Activated CD4-positive, alpha-beta T cell treated with anti-CD3 and anti-CD28 coated beads for 1 hour (primary cell): ENCODE data around the gene TYMP.

Experiments
- DNase-seq: peaks from one replicate; pipeline ENCODE4 v3.0.0-alpha.2; 2020

The TYMP gene

GRCh38 chr22:50504369-50505211 lies 25.2 kb downstream of the TYMP start:
- no peak for DNase-seq

GRCh38 chr22:50503475-50504145 lies 26.2 kb downstream of the TYMP start:
- DNase-seq: no peak

- no peak for DNase-seq
Observed at GRCh38 chr22:50502628-50503474, 27.0 kb downstream of the TYMP start.

GRCh38 chr22:50502096-50502495 lies 27.7 kb downstream of the TYMP start:
- DNase-seq: no peak

GRCh38 chr22:50500452-50500851 lies 29.4 kb downstream of the TYMP start:
- no peak for DNase-seq

GRCh38 chr22:50498322-50498890 lies 31.4 kb downstream of the TYMP start:
- DNase-seq: peak; percentile 54

GRCh38 chr22:50497093-50497492 lies 32.7 kb downstream of the TYMP start:
- no peak for DNase-seq

GRCh38 chr22:50490531-50491308 lies 39.1 kb downstream of the TYMP start:
- no peak for DNase-seq

- no peak for DNase-seq
Observed at GRCh38 chr22:50489363-50490243, 40.2 kb downstream of the TYMP start.

GRCh38 chr22:50488886-50489285 lies 40.9 kb downstream of the TYMP start:
- DNase-seq: no peak

- DNase-seq: no peak
Observed at GRCh38 chr22:50488006-50488677, 41.7 kb downstream of the TYMP start.

- DNase-seq: no peak
Observed at GRCh38 chr22:50487290-50488005, 42.4 kb downstream of the TYMP start.

- no peak for DNase-seq
Observed at GRCh38 chr22:50486561-50487289, 43.1 kb downstream of the TYMP start, which contains the start of gene MIOX. MIOX (plus strand) TSS chr22:50486859; CDS start chr22:50486898, 39 bp downstream.

GRCh38 chr22:50485221-50486131 lies 44.3 kb downstream of the TYMP start:
- DNase-seq: no peak

GRCh38 chr22:50483977-50484853 lies 45.6 kb downstream of the TYMP start:
- no peak for DNase-seq

- DNase-seq: no peak
Observed at GRCh38 chr22:50483556-50483955, 46.3 kb downstream of the TYMP start.

GRCh38 chr22:50483106-50483505 lies 46.7 kb downstream of the TYMP start:
- no peak for DNase-seq
